ENCODE data around the gene SMARCA2.

The SMARCA2 gene

DNA sequence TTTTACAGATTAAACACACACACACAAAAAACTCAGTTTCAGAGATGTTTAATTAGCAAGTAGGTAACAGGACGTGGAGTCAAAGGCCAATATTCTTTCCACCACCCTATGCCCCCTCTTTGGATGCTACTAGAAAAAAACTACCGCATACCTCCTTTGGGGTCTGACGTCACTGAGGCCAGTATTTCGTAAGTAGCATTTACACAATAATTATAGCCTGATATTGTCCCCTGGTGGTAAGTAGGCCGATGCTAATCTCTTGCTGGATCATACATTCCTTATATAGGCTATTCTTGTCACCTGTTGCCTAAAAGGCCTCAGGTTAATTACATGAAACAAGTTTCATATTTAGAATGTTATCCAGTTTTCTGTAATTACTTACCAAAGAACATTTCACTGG lies 21.0 kb upstream of the SMARCA2 start:
- H3K36me3 ChIP-seq (replicated peaks; ENCODE audit: insufficient read depth, low read length) = no peaks in the 10 kb centered on the region
- no peaks in the 10 kb centered on the region for H3K9me2 ChIP-seq (replicated peaks; ENCODE audit: insufficient read depth, low read length)
- H3K9ac ChIP-seq (ENCODE audit: low read length) = no peak overlapping the region
- no peak overlapping the region for H2AFZ ChIP-seq (ENCODE audit: low read length)
- no peak overlapping the region for H3K4me2 ChIP-seq (ENCODE audit: low read depth, low read length)
- no peak overlapping the region for H3K27ac ChIP-seq (ENCODE audit: low read length)
- no peaks in the 10 kb centered on the region for H3F3A ChIP-seq (ENCODE audit: insufficient read depth, low read length)
- H3K9me3 ChIP-seq (replicated peaks; ENCODE audit: insufficient read depth, low read length) = no peaks in the 10 kb centered on the region
- no peak for DNase-seq
- H3K4me3 ChIP-seq (ENCODE audit: low read length) = no peak overlapping the region
- H4K20me1 ChIP-seq (ENCODE audit: insufficient read depth, low read length) = no peaks in the 10 kb centered on the region
- no peaks in the 10 kb centered on the region for H3K4me1 ChIP-seq (ENCODE audit: low read length)
- no peaks in the 10 kb centered on the region for H3K79me2 ChIP-seq (ENCODE audit: low read length)
- TF ChIP-seq EZH2phosphoT487 (IDR thresholded peaks at IDR 0.05; ENCODE audit: low read length) = no peak
- no peak for TF ChIP-seq EZH2 (optimal IDR thresholded peaks at IDR 0.05; ENCODE audit: low read depth, low read length)
- TF ChIP-seq, protein P1, sequence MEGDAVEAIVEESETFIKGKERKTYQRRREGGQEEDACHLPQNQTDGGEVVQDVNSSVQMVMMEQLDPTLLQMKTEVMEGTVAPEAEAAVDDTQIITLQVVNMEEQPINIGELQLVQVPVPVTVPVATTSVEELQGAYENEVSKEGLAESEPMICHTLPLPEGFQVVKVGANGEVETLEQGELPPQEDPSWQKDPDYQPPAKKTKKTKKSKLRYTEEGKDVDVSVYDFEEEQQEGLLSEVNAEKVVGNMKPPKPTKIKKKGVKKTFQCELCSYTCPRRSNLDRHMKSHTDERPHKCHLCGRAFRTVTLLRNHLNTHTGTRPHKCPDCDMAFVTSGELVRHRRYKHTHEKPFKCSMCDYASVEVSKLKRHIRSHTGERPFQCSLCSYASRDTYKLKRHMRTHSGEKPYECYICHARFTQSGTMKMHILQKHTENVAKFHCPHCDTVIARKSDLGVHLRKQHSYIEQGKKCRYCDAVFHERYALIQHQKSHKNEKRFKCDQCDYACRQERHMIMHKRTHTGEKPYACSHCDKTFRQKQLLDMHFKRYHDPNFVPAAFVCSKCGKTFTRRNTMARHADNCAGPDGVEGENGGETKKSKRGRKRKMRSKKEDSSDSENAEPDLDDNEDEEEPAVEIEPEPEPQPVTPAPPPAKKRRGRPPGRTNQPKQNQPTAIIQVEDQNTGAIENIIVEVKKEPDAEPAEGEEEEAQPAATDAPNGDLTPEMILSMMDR (IDR thresholded peaks at IDR 0.05; ENCODE audit: low read length) = no peak
- no peaks in the 10 kb centered on the region for H3K27me3 ChIP-seq (replicated peaks; ENCODE audit: insufficient read depth, low read length)

DNA sequence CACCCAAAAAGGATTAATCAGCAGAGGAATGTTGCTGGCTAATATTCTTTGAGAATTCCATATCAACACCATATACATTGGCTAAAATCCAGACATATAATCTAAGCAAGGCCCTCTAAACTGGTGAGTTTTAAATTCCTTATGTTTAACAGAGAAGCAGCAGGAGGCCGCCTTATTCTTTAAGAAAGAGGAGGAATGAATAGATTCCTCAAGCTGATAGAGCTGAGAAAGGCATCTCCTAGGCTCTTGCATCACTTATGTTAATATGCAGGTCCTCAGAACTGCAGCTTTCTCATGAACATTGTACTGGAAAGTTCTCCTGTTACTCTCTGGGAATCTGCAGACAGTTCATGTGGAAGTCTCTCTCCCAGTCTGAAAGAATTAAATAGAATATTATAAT lies 20.1 kb upstream of the SMARCA2 start:
- H3K9me2 ChIP-seq (replicated peaks; ENCODE audit: insufficient read depth, low read length) = no peaks in the 10 kb centered on the region
- no peaks in the 10 kb centered on the region for H3F3A ChIP-seq (ENCODE audit: insufficient read depth, low read length)
- no peak overlapping the region for H3K27ac ChIP-seq (ENCODE audit: low read length)
- no peaks in the 10 kb centered on the region for H3K4me1 ChIP-seq (ENCODE audit: low read length)
- no peak for DNase-seq
- no peaks in the 10 kb centered on the region for H3K9me3 ChIP-seq (replicated peaks; ENCODE audit: insufficient read depth, low read length)
- H3K79me2 ChIP-seq (ENCODE audit: low read length) = no peaks in the 10 kb centered on the region
- no peak overlapping the region for H3K4me3 ChIP-seq (ENCODE audit: low read length)
- H3K4me2 ChIP-seq (ENCODE audit: low read depth, low read length) = no peak overlapping the region
- TF ChIP-seq, protein P1 (IDR thresholded peaks at IDR 0.05; ENCODE audit: low read length) = no peak
- no peak for TF ChIP-seq EZH2 (optimal IDR thresholded peaks at IDR 0.05; ENCODE audit: low read depth, low read length)
- H4K20me1 ChIP-seq (ENCODE audit: insufficient read depth, low read length) = no peaks in the 10 kb centered on the region
- no peak overlapping the region for H3K9ac ChIP-seq (ENCODE audit: low read length)
- no peaks in the 10 kb centered on the region for H3K27me3 ChIP-seq (replicated peaks; ENCODE audit: insufficient read depth, low read length)
- no peak overlapping the region for H2AFZ ChIP-seq (ENCODE audit: low read length)
- H3K36me3 ChIP-seq (replicated peaks; ENCODE audit: insufficient read depth, low read length) = no peaks in the 10 kb centered on the region

DNA sequence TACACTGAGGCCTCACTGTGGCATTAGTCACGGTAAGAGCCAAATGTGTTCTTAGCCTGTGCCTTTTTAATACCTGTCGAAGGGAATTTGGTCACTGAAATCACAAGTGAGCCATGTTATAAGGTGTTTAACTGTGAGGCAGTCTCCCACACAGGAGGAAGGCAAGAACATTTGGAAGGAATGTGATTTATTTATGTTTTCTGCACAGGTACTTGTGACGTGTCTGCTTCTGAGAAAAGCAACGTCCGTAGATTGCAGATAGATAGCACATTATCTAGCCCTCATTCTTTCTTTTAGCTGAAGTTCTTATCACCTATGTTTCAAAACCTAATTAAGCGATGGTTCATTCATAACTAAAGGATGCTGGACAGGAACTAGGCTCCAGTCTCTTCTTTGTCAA lies 19.0 kb upstream of the SMARCA2 start:
- Histone ChIP-seq H3K9me3 (replicated peaks; ENCODE audit: insufficient read depth, low read length) (no peaks in the 10 kb centered on the region), H2AFZ (ENCODE audit: low read length) (no peak overlapping the region), H3K27ac (ENCODE audit: low read length) (no peak overlapping the region), H3K9ac (ENCODE audit: low read length) (no peak overlapping the region), H3K9me2 (replicated peaks; ENCODE audit: insufficient read depth, low read length) (no peaks in the 10 kb centered on the region), H3K4me3 (ENCODE audit: low read length) (no peak overlapping the region), H4K20me1 (ENCODE audit: insufficient read depth, low read length) (no peaks in the 10 kb centered on the region), H3K36me3 (replicated peaks; ENCODE audit: insufficient read depth, low read length) (no peaks in the 10 kb centered on the region), H3K4me1 (ENCODE audit: low read length) (no peaks in the 10 kb centered on the region), H3F3A (ENCODE audit: insufficient read depth, low read length) (no peaks in the 10 kb centered on the region), H3K27me3 (replicated peaks; ENCODE audit: insufficient read depth, low read length) (no peaks in the 10 kb centered on the region), H3K4me2 (ENCODE audit: low read depth, low read length) (no peak overlapping the region), H3K79me2 (ENCODE audit: low read length) (no peaks in the 10 kb centered on the region)
- DNase-seq = no peak
- TF ChIP-seq EZH2 (optimal IDR thresholded peaks at IDR 0.05; ENCODE audit: low read depth, low read length) (no peak), EZH2phosphoT487 (IDR thresholded peaks at IDR 0.05; ENCODE audit: low read length) (no peak)
- TF ChIP-seq, protein P1 (IDR thresholded peaks at IDR 0.05; ENCODE audit: low read length) = no peak

All from MM.1S (cell line).